ENCODE measurements around the gene ANXA1.

Gene ANXA1, protein sequence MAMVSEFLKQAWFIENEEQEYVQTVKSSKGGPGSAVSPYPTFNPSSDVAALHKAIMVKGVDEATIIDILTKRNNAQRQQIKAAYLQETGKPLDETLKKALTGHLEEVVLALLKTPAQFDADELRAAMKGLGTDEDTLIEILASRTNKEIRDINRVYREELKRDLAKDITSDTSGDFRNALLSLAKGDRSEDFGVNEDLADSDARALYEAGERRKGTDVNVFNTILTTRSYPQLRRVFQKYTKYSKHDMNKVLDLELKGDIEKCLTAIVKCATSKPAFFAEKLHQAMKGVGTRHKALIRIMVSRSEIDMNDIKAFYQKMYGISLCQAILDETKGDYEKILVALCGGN

DNA sequence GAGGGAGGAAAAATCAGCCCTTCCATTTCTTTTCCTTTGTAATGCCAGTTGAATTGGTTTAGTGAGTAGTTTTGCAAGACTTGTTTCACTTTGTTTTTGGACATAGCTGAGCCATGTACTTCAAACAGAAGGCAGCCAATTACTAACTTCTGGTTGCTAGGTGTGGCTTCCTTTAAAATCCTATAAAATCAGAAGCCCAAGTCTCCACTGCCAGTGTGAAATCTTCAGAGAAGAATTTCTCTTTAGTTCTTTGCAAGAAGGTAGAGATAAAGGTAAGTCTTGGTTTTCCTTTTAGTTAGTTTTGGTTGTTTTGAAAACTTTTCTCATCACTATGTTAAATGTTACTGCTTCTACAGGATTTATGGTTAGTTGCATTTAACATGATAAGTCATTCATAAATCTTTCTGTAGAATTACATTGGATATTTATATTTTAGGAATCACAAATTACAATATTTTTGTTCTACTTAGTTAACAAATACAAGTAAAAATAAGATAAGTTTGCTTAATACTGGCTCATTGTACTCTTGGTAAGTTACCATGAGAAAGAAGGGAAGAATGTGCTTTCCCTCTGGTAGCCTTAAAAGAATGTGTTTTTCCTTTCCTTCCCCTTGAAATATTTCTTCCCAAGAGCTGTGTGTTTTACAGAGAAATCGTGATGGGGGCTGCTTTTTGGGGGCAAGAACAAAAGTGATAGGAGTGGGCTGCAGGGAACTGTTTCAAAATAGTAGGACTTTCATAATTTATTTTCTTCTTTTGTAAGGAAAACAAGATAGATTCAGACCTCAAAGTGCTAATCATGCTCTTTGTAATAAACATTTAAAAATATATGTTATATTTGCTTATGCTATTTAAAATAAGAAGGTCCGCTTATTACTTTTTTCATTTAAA lies at the start of gene ANXA1:
ANXA1 (plus strand) TSS at position 213 of the 890 bp plus-strand sequence. CDS start 6,671 bp downstream, outside the sequence.
- peak; percentile 84 for DNase-seq (ENCODE audit: low spot score)

DNA sequence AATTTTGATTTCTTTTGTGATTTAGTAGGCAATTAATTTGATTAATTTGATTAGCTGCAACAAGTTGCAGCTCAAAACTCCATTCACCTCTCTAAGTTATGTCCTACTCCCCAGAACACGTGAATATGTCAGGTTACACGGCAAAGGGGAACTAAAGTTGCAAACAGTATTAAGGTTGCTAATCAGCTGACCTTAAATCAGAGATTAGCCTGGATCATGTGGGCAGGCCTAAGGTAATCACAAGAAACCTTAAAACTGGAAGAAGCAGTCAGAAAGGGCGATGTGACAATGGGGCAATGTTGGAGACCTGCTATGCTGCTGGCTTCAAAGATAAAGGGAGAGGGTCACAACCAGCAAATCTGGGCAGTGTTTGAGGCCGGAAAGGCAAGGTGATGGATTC lies 47.3 kb upstream of the ANXA1 start:
- no peak for DNase-seq (ENCODE audit: low spot score)

DNA sequence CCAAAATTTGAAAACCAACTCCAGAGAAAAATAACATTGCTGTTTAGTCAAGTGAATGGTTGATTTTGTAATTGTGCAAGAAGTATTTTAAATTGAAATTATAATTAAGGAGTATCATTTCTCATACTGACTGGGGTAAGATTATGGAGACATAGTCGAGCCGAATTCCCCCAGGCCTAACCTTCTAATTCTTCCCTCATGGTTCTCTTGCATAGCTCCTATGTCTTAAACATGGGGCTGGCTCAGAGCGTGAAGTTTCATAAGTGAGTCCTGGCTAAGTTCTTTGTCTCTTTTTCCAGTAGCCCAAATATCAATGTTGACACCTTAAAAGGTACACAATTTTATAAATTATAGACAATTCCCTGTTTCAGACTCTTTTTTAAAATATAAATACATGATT lies 46.7 kb upstream of the ANXA1 start:
- DNase-seq (ENCODE audit: low spot score), result no peak

DNA sequence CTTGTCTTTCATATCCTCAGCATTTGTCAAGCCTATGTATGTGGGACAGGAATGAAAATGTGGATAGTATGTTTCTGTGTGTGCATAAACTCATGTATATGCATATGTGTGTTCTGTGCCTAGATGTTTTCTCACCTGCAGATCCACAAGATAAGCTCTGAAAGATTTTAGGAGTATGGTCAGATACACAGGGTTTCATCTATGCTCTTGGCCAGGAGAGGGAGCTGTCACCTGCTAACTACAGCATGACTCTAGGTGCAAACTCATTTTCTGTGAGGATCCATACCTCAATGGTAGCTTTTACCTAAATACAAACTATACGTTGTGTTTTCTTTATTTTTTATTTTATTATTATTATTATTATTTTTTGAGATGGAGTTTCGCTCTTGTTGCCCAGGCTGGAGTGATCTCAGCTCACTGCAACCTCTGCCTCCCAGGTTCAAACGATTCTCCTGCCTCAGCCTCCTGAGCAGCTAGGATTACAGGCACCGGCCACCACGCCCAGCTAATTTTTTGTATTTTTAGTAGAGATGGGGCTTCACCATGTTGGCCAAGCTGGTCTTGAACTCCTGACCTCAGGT lies 44.1 kb upstream of the ANXA1 start:
- DNase-seq (ENCODE audit: low spot score), result peak; percentile 64

DNA sequence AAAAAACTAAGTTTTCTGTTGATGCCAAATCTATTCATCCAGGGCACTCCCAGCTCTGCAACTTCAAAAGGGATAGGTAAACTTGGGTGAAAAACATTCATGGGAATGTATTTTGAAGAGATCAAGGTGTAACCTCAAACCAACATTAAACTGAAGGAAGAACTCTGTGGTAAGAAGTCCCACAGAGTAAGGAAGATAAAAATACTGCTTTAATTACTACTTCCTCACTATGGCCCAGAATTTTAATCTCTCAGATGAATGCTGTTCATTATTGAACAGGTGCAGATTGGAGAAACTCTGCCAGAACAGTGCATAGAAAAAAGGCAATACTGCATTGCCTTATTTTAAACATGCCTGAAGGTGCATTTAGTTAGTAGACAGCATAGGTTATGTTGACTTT lies 37.6 kb upstream of the ANXA1 start:
- no peak for DNase-seq (ENCODE audit: low spot score)

DNA sequence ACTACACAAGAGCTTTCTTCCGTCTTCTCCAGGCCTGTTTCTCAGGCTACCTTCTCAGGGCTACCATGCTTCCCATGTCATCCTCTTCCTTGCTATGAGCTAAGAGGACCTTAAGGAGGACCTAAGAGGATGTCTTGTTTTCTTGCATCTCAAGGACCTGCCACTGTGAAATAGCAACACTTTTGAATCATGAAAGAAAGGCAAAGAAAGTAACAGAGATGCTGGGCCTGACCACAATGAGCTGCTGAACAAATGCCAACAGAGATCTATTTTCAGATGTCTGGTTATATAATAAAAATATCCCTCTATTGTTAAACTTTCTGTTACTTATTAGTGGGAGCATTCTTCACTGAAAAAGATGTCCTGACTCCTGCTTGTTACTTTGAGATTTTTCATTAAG lies 36.7 kb upstream of the ANXA1 start:
- DNase-seq (ENCODE audit: low spot score), result no peak

DNA sequence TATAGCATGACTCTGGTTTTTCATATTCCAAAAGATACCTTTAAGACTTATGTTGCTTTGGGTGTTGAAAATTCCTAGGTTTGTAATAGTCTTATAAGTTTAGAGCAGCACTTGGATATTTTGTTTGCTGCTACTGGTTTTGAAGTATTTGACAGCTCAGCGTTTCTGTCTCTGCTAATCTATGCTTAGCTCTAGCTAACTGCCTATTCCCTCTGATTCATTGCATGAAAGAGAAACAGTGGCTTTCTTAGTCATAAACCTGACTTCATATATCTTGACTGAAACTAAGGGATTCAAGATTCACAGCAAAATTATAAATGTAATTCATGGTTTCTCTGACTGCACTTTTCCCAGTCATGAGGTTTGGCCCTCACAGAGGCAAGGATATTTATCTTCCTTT lies 35.6 kb upstream of the ANXA1 start:
- peak; percentile 58 for DNase-seq (ENCODE audit: low spot score)

DNA sequence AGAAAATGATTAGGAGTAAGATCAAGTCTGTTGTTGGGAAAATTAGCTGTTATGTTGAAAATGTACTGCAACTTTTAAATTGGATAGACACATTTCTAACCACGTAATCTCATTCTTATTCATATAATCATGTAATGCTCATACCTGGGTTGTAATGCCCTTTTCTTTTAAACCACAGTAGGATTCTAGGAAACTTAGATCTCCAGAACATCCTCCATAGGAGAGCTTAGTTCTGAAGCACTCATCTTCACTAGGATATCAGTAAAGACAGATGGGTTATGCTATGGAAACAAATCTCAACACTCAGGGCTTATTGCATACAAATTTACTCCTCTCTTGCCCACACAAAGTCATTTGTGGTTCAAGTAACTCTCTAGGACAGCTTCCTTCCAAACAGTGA lies 34.8 kb upstream of the ANXA1 start:
- no peak for DNase-seq (ENCODE audit: low spot score)

DNA sequence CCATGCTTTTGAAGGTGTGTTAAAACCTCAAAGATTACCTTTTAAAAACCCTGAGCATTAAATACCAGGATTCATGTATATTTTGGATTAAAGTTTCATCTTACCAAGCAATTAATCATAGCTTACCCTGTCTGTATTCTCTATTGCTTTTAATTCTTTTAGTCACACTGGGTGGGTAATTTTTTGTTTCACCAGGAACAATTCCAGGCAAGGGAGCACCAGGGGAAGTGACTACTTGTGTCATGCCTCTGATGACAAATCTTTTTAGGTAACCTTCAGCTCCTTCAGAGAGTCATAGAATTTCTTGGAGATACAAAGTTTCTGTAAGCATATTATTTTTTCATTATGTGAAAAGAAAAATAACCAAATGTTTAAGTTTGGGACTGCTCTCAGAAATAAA lies 33.4 kb upstream of the ANXA1 start:
- no peak for DNase-seq (ENCODE audit: low spot score)

DNA sequence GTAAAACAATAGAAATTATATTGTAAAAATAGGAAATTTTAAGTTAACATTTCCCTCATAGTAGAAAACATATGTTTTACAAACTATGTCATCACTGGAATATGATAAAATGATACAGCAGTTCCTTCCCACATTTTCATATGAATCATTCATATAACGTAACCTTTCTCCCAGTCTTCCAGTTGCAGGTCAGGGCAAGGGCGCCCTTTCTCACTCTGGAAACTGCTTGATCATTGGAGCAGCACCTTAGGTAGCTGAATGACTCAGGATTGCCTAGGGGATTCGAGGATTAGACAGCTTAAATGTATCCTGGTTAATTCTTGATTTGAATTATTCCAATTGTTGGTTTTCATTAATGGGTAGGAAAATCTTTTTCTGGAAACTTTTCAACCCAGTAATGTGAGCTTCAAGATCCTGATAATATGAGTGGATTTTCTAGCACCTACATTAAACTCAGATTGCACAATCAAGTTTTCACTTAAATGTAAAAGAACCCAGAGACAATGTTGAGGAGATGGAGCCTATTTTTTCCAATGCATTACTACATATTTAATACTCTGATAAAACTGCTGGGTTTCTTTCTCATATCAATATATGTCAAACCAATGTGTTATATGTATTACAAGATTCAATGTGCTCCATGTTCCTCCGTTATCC lies 32.6 kb upstream of the ANXA1 start:
- peak; percentile 42 for DNase-seq (ENCODE audit: low spot score)

DNA sequence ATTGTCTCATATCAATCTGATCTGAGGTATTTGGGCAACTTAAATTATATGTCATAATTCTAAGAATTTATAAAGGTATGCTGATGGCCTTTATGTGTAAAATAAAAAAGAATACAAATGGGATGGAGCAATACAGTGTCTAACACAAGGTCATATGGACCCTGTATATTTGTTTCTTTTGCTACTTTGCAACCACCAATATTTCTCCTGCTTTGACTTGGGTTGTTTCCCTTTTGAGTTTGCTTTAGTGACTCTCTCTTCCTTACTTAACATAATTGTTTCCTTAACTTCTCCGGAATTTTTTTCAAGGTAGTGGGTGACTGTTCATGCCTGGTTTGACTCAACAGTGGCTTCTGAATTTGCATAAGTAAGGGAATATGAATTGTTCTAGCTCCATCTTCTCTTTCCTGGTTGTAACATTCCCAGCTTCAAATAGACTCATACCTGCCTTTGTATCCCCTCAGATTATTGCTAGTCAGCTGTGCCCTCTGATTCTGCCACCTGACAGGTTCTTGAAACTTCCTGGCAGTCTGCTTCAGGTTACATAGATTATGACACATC lies 30.2 kb upstream of the ANXA1 start:
- DNase-seq (ENCODE audit: low spot score), result no peak

DNA sequence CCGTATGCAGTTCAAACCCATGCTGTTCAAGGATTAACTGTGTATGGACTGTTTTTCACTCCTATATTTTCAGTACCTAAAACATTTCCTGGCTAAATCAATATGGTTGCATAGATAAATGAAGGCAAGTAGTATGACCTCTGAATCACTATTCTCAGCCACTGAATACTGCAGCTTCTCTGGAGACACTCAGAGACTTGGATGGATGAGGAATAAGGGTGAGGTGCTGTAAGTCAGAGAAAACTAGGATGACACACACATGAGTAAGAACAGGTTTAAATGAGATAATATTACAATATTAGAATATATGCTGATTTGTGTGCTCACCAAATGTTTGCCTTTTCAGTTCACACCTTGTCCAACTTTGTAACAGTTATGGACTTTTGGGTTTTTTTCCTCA lies 26.0 kb upstream of the ANXA1 start:
- peak; percentile 14 for DNase-seq (ENCODE audit: low spot score)

DNA sequence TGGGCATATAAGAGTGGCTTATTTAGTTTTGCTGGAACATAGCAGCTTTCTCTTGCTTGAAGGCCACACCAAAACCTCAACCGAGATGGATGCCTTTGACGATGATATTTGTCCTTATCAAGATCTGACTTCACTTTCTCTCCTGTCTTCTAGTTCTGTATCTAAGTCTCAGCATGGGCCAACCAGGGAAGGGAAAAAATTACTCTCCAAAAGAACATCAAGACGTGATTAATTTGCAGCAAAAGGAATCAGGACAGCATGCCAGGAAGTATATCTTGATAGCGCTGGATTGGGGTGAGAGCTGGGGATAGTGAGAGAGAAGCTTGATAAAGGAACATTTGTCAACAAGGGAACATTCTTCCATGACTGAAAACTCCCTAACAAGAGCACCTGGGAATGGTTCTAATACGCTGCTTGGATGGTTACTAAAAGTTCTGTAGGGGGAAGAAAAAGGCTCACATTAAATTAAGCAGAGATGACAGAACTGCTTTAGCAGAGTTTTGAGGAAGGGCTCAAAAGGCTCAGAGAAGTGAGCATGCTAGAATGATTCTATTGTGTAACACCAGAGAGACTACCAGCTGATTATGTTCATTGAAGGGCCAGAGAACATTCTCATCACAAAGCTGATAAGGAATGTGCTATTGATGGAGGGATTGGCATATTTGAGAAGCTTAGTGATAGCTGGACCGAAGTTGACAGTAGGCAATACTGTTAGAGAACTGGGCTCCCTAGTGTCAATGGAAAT lies 21.6 kb upstream of the ANXA1 start:
- DNase-seq (ENCODE audit: low spot score), result no peak

DNA sequence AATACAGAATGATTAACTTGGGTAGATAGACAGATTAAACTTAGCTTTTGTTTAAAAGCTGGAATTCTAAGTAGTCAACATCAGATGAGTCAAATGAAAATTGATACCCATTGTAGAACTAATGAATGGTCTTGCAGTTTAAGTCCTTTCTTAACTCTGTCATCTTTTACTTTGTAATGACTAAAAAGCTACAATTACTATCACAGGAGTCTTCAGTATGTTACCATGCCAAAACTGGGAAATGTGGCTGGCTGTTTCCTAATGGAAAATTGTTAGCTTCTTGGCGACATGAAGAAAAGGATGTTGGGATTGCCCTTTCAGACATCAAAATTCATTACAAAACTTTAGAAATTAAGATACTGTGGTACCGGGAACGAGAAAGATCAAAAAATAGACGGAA lies 20.2 kb upstream of the ANXA1 start:
- DNase-seq (ENCODE audit: low spot score), result no peak

DNA sequence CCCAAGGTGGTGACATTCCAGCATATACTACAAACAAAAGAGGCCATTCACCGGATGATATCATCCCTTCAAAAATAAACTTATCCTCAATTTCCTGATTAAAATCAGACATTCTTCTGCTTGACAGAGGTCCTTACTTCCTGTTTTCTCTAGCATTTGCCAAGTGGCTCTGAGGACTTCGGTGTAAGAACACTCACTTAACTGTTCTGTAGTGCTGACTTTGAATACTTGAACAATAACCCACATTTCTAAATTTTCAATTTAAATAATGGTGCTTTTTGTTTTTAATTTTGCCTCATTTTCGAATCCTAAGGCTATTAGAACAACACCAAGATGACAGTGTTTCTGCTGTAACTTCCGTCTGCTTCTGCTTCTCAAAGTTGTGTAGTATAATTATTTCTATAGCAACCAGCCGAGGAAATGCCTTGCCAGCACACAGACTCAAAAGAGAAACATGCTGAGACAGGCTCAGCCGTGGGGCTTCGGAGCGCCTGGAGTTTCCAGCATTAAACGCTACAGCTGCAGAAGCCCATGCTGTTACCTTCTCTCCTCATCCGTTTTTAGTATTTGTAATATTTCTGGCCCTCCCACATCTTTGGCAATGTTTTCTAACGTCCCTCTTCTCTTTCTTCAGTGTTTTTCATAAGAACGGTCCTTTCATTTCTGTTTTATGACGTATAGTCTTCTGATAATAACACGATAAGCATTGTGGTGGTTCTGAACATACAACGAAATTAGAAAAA lies 19.5 kb upstream of the ANXA1 start:
- peak; percentile 66 for DNase-seq (ENCODE audit: low spot score)

DNA sequence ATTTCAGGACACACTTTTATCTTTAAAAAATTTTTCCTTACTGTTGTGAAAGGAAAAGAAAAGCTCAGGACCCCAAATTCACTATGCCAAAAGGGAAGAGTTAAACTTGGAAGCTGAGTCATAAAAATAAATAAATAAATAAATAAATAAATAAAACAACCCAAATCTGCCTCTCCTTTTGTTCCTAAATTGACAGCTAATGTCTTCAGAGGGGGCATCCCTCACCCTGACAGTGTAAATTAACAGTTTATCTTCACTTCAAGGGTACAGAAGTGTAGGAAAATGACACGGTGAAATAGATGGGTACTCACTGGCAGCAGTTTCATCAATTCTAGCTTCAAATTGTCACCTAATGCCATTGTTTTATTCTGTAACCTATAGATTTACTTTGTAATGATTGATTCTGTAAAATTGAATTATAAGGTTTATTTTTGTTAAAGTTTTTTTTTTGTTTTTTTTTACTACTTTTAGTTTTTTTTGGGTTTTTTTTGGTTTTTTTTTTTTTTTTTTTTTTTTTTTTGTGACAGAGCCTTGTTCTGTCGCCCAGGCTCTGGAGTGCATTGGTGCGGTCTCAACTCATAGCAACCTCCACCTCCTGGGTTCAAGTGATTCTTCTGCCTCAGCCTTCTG lies 18.5 kb upstream of the ANXA1 start:
- DNase-seq (ENCODE audit: low spot score), result no peak

DNA sequence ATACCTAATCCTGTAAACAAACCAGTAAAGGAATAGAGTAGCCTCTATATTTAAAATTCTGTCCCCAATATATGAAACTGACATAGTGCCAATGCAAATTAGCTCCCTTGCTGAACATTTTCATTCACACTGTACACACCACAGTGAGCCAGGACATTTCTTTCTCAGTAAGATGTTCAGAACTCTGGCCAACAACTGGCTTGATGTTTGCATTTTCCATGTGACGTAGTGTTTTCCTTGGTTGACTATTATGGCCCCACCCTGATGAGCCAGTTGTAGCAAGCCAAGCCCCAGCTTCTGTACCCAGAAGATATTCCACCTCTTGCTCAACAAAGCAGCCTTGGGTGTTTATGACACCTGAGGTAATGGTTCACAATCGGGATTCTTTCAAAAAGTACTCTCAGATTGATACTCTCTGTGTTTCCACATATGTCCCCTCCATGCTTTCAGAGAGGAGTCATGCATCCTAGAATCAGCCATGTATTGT lies 17.7 kb upstream of the ANXA1 start:
- no peak for DNase-seq (ENCODE audit: low spot score)

DNA sequence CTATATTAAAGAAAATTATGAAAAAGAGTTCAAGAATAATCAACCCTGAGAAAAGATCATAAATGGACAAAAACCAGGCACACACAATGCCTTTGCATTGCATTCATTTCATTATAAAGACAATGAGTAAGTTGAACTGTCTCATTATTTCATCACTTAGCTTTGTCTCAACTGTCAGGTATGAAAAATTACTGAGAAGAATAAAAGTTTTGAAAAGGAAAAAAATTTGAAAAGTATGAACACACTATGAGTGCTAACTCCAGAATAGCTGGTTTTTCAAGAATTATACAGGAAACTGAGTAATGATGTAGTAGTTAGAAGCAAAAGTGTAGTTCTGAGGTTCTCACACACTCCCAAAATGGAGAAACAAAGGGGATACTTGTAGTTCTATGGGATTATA lies 16.3 kb upstream of the ANXA1 start:
- no peak for DNase-seq (ENCODE audit: low spot score)

DNA sequence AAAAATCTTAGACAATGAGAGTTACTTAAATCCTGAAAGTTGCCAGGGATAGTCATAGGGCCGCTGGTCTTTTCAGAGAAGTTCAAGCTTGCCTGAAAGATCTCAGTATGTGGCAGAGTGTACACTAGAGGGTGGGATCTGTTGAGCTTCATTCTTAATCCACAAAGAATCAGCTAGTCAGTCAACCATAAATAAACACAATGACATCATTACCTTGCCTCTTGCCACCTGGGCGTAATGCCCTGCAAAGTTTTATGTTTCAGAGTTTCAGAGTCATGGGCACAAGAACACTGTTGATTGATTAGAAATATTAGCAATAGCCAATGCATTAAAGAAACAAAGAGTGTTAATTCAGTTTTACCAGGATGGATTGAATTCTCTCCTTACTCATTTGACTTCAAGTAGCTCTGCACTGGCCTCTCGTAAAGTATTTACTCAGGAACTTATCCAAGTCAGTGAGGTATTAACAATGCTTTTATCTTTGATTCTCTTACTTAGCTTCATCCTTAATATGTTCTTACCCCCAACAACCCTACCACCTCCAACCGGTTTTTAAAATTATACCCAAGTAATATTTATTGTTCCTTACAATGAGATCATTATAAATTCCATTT lies 14.3 kb upstream of the ANXA1 start:
- DNase-seq (ENCODE audit: low spot score), result no peak

DNA sequence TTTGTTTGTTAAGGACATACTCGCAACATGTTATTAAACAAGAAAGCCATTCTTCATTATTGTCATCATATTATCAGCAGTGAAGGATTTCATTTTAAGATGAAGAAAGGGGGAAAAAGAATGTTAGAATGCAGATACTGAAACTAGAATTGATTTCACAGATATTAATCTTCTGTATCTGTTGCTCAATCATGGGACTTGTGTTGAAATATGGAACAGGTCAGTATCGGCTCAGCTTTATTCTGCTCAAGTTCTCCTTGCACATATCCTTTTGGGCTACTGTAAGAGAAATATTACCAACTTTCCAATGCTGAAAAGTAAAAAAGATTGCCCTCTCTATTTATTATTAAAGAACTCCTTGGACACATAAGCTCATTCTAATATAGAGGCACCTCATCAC lies 13.8 kb upstream of the ANXA1 start:
- no peak for DNase-seq (ENCODE audit: low spot score)

All from AG08395 (cell line).